ENCODE data around the gene EHMT2.
"Not testable (repeated sequence)": the region's sequence is repeated elsewhere in the genome, so short reads cannot be mapped to it uniquely, and the experiment has no call there.

The EHMT2 gene

GRCh38 chr6:31874084-31874670, 23.3 kb downstream of the EHMT2 start:
- no peaks in the 10 kb centered on the region for H3K9me3 ChIP-seq (ENCODE audit: control insufficient read depth in 1 of 2, low read length in 2 of 2)
- peaks cover 27 to 30% of the 10 kb centered on the region in 2 donors for H3K36me3 ChIP-seq (ENCODE audit: control insufficient read depth in 1 of 2, insufficient read depth in 2 of 2, low read length in 2 of 2)
- no peak overlapping the region for H3K4me3 ChIP-seq (ENCODE audit: low read depth in 1 of 2, low read length in 2 of 2)
- H3K9ac ChIP-seq (ENCODE audit: low read depth in 1 of 2, low read length in 2 of 2) = no peak overlapping the region
- H3K4me1 ChIP-seq (ENCODE audit: control insufficient read depth in 1 of 2, insufficient read depth in 2 of 2, low read length in 2 of 2) = peaks cover 6 to 17% of the 10 kb centered on the region in 2 donors
- H3K27ac ChIP-seq (ENCODE audit: low read depth, low read length) = no peak overlapping the region
- H3K27me3 ChIP-seq (ENCODE audit: control insufficient read depth in 1 of 2, insufficient read depth in 2 of 2, low read length in 2 of 2) = no peaks in the 10 kb centered on the region

GRCh38 chr6:31871046-31871659, 26.3 kb downstream of the EHMT2 start:
- no peaks in the 10 kb centered on the region for H3K9me3 ChIP-seq (ENCODE audit: control insufficient read depth in 1 of 2, low read length in 2 of 2)
- H3K27me3 ChIP-seq (ENCODE audit: control insufficient read depth in 1 of 2, insufficient read depth in 2 of 2, low read length in 2 of 2) = no peaks in the 10 kb centered on the region
- H3K36me3 ChIP-seq (ENCODE audit: control insufficient read depth in 1 of 2, insufficient read depth in 2 of 2, low read length in 2 of 2) = peaks cover 32 to 40% of the 10 kb centered on the region in 2 donors
- no peak overlapping the region for H3K27ac ChIP-seq (ENCODE audit: low read depth, low read length)
- H3K4me3 ChIP-seq (ENCODE audit: low read depth in 1 of 2, low read length in 2 of 2) = no peak overlapping the region
- peaks cover 0 to 8% of the 10 kb centered on the region in 2 donors for H3K4me1 ChIP-seq (ENCODE audit: control insufficient read depth in 1 of 2, insufficient read depth in 2 of 2, low read length in 2 of 2)
- no peak overlapping the region for H3K9ac ChIP-seq (ENCODE audit: low read depth in 1 of 2, low read length in 2 of 2)

- H3K27ac ChIP-seq (ENCODE audit: low read depth, low read length) = no peak overlapping the region
- H3K4me3 ChIP-seq (ENCODE audit: low read depth in 1 of 2, low read length in 2 of 2) = no peak overlapping the region
- no peaks in the 10 kb centered on the region for H3K27me3 ChIP-seq (ENCODE audit: control insufficient read depth in 1 of 2, insufficient read depth in 2 of 2, low read length in 2 of 2)
- H3K36me3 ChIP-seq (ENCODE audit: control insufficient read depth in 1 of 2, insufficient read depth in 2 of 2, low read length in 2 of 2) = peaks cover 26 to 42% of the 10 kb centered on the region in 2 donors
- peaks cover 0 to 2% of the 10 kb centered on the region in 2 donors for H3K4me1 ChIP-seq (ENCODE audit: control insufficient read depth in 1 of 2, insufficient read depth in 2 of 2, low read length in 2 of 2)
- no peaks in the 10 kb centered on the region for H3K9me3 ChIP-seq (ENCODE audit: control insufficient read depth in 1 of 2, low read length in 2 of 2)
- H3K9ac ChIP-seq (ENCODE audit: low read depth in 1 of 2, low read length in 2 of 2) = no peak overlapping the region
Observed at GRCh38 chr6:31870385-31870921, 27.0 kb downstream of the EHMT2 start.

GRCh38 chr6:31869343-31869742, 28.2 kb downstream of the EHMT2 start:
- H3K27me3 ChIP-seq (ENCODE audit: control insufficient read depth in 1 of 2, insufficient read depth in 2 of 2, low read length in 2 of 2) = no peaks in the 10 kb centered on the region
- H3K9ac ChIP-seq (ENCODE audit: low read depth in 1 of 2, low read length in 2 of 2) = no peak overlapping the region
- H3K36me3 ChIP-seq (ENCODE audit: control insufficient read depth in 1 of 2, insufficient read depth in 2 of 2, low read length in 2 of 2) = peaks cover 16 to 36% of the 10 kb centered on the region in 2 donors
- no peaks in the 10 kb centered on the region for H3K4me1 ChIP-seq (ENCODE audit: control insufficient read depth in 1 of 2, insufficient read depth in 2 of 2, low read length in 2 of 2)
- H3K4me3 ChIP-seq (ENCODE audit: low read depth in 1 of 2, low read length in 2 of 2) = no peak overlapping the region
- no peaks in the 10 kb centered on the region for H3K9me3 ChIP-seq (ENCODE audit: control insufficient read depth in 1 of 2, low read length in 2 of 2)
- no peak overlapping the region for H3K27ac ChIP-seq (ENCODE audit: low read depth, low read length)

GRCh38 chr6:31868658-31868971, 28.9 kb downstream of the EHMT2 start:
- H3K4me3 ChIP-seq (ENCODE audit: low read depth in 1 of 2, low read length in 2 of 2); H3K4me1 ChIP-seq (ENCODE audit: control insufficient read depth in 1 of 2, insufficient read depth in 2 of 2, low read length in 2 of 2); H3K9me3 ChIP-seq (ENCODE audit: control insufficient read depth in 1 of 2, low read length in 2 of 2); H3K9ac ChIP-seq (ENCODE audit: low read depth in 1 of 2, low read length in 2 of 2); H3K27me3 ChIP-seq (ENCODE audit: control insufficient read depth in 1 of 2, insufficient read depth in 2 of 2, low read length in 2 of 2); H3K27ac ChIP-seq (ENCODE audit: low read depth, low read length): not testable (repeated sequence)
- peaks cover 13 to 33% of the 10 kb centered on the region in 2 donors for H3K36me3 ChIP-seq (ENCODE audit: control insufficient read depth in 1 of 2, insufficient read depth in 2 of 2, low read length in 2 of 2)

- Histone ChIP-seq H3K27me3 (ENCODE audit: control insufficient read depth in 1 of 2, insufficient read depth in 2 of 2, low read length in 2 of 2) (no peaks in the 10 kb centered on the region), H3K36me3 (ENCODE audit: control insufficient read depth in 1 of 2, insufficient read depth in 2 of 2, low read length in 2 of 2) (peaks cover 11 to 36% of the 10 kb centered on the region in 2 donors), H3K9ac (ENCODE audit: low read depth in 1 of 2, low read length in 2 of 2) (no peak overlapping the region), H3K9me3 (ENCODE audit: control insufficient read depth in 1 of 2, low read length in 2 of 2) (no peaks in the 10 kb centered on the region), H3K4me3 (ENCODE audit: low read depth in 1 of 2, low read length in 2 of 2) (no peak overlapping the region), H3K4me1 (ENCODE audit: control insufficient read depth in 1 of 2, insufficient read depth in 2 of 2, low read length in 2 of 2) (peaks cover 6 to 14% of the 10 kb centered on the region in 2 donors), H3K27ac (ENCODE audit: low read depth, low read length) (no peak overlapping the region)
Observed at GRCh38 chr6:31865205-31866118, 32.0 kb downstream of the EHMT2 start.

- H3K9ac ChIP-seq (ENCODE audit: low read depth in 1 of 2, low read length in 2 of 2) = no peak overlapping the region
Observed at GRCh38 chr6:31864818-31865204, 32.7 kb downstream of the EHMT2 start.

GRCh38 chr6:31864123-31864562, 33.4 kb downstream of the EHMT2 start:
- peaks cover 6 to 14% of the 10 kb centered on the region in 2 donors for H3K4me1 ChIP-seq (ENCODE audit: control insufficient read depth in 1 of 2, insufficient read depth in 2 of 2, low read length in 2 of 2)
- peak overlapping the region; percentile 41 to 48 for H3K4me3 ChIP-seq (ENCODE audit: low read depth in 1 of 2, low read length in 2 of 2)
- H3K9ac ChIP-seq (ENCODE audit: low read depth in 1 of 2, low read length in 2 of 2) = peak overlapping the region in 1 of 2 donors; percentile 48
- not testable (repeated sequence) for H3K9me3 ChIP-seq (ENCODE audit: control insufficient read depth in 1 of 2, low read length in 2 of 2); H3K27ac ChIP-seq (ENCODE audit: low read depth, low read length); H3K27me3 ChIP-seq (ENCODE audit: control insufficient read depth in 1 of 2, insufficient read depth in 2 of 2, low read length in 2 of 2)
- peaks cover 12 to 41% of the 10 kb centered on the region in 2 donors for H3K36me3 ChIP-seq (ENCODE audit: control insufficient read depth in 1 of 2, insufficient read depth in 2 of 2, low read length in 2 of 2)

More at GRCh38 chr6:31864818-31865204, 32.7 kb downstream of the EHMT2 start:
- Histone ChIP-seq H3K27me3 (ENCODE audit: control insufficient read depth in 1 of 2, insufficient read depth in 2 of 2, low read length in 2 of 2) (no peaks in the 10 kb centered on the region), H3K9me3 (ENCODE audit: control insufficient read depth in 1 of 2, low read length in 2 of 2) (no peaks in the 10 kb centered on the region), H3K4me3 (ENCODE audit: low read depth in 1 of 2, low read length in 2 of 2) (no peak overlapping the region), H3K4me1 (ENCODE audit: control insufficient read depth in 1 of 2, insufficient read depth in 2 of 2, low read length in 2 of 2) (peaks cover 6 to 14% of the 10 kb centered on the region in 2 donors), H3K27ac (ENCODE audit: low read depth, low read length) (no peak overlapping the region), H3K36me3 (ENCODE audit: control insufficient read depth in 1 of 2, insufficient read depth in 2 of 2, low read length in 2 of 2) (peaks cover 8 to 36% of the 10 kb centered on the region in 2 donors)

- no peaks in the 10 kb centered on the region for H3K9me3 ChIP-seq (ENCODE audit: control insufficient read depth in 1 of 2, low read length in 2 of 2)
- H3K27me3 ChIP-seq (ENCODE audit: control insufficient read depth in 1 of 2, insufficient read depth in 2 of 2, low read length in 2 of 2) = no peaks in the 10 kb centered on the region
- H3K4me3 ChIP-seq (ENCODE audit: low read depth in 1 of 2, low read length in 2 of 2) = peak within 1 kb of the TSS; percentile 80 to 94
- H3K9ac ChIP-seq (ENCODE audit: low read depth in 1 of 2, low read length in 2 of 2) = peak within 1 kb of the TSS; percentile 83 to 98
- peaks cover 13 to 40% of the 10 kb centered on the region in 2 donors for H3K36me3 ChIP-seq (ENCODE audit: control insufficient read depth in 1 of 2, insufficient read depth in 2 of 2, low read length in 2 of 2)
- H3K27ac ChIP-seq (ENCODE audit: low read depth, low read length) = peak within 1 kb of the TSS; percentile 86
- H3K4me1 ChIP-seq (ENCODE audit: control insufficient read depth in 1 of 2, insufficient read depth in 2 of 2, low read length in 2 of 2) = peaks cover 6 to 14% of the 10 kb centered on the region in 2 donors
Observed at GRCh38 chr6:31862344-31863235, 34.9 kb downstream of the EHMT2 start, which contains the start of gene NEU1. NEU1 (minus strand) TSS chr6:31862821; CDS start chr6:31862776, 45 bp downstream.
